HL-60 (cell line): ENCODE data around the gene MICU2.
A peak's percentile ranks its signal among the peaks of the same experiment; 100 is the strongest.

ENCODE experiments used
- DNase-seq, 2 experiments: peaks; one replicate each; pipeline ENCODE4 v3.0.0-alpha.2; 2010 to 2020; ENCODE audit warnings: low read depth in 1 of 2, low spot score in 1 of 2
- H3K27ac ChIP-seq: fragments of 250-450 bp; sonication (Bioruptor Pico); replicated peaks from 2 replicates; pipeline ENCODE4 v1.5.1; 2020; ENCODE audit warnings: mild to moderate bottlenecking, moderate library complexity
- H3K27me3 ChIP-seq: fragments of 250-450 bp; sonication (Bioruptor Pico); 2 replicates; pipeline ENCODE4 v1.5.1; 2021; ENCODE audit warnings: mild to moderate bottlenecking, moderate library complexity; ENCODE audit not compliant: insufficient read depth, poor library complexity, severe bottlenecking
- H3K4me3 ChIP-seq: replicated peaks from 2 replicates; pipeline ENCODE4 v1.5.1; 2011; ENCODE audit warnings: mild to moderate bottlenecking, control low read depth, low read length; ENCODE audit not compliant: insufficient read depth
- CTCF ChIP-seq: IDR thresholded peaks from one replicate; pipeline ENCODE4 v1.5.1; 2011; ENCODE audit warnings: low read length, control low read depth, inconsistent platforms; ENCODE audit not compliant: insufficient read depth
- GABPA ChIP-seq: IDR thresholded peaks from 2 replicates; pipeline ENCODE4 v1.6.1; 2012; ENCODE audit warnings: low read depth
- POLR2AphosphoS5 ChIP-seq: IDR thresholded peaks from 2 replicates; pipeline ENCODE4 v1.6.1; 2012; ENCODE audit warnings: low read depth
- SPI1 ChIP-seq: IDR thresholded peaks from 2 replicates; pipeline ENCODE4 v1.6.1; 2012; ENCODE audit warnings: low read depth, mild to moderate bottlenecking, borderline replicate concordance
- TF ChIP-seq, protein P1 (sequence below): IDR thresholded peaks from 2 replicates; pipeline ENCODE4 v1.6.1; 2012; ENCODE audit warnings: low read depth; ENCODE audit not compliant: insufficient replicate concordance

Gene MICU2

DNA sequence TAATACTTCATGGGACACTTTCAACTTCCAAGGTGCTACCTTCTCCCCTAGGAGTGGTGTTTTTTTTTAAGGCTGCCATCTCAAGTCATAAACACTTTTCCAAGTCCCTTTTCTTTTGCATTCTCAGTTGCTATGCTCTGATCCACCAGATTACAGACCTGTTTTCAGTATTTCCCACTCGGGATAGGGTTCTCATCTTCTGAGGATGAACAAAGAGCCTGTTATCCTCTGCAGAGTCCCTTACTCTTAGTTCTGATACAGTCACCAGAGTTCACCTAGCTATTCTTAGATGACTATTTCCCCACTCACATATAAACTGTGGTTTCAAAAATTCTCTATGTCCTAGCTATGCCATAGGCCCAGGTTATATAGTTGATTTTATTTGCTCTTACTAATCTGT is 160.8 kb downstream of the MICU2 start:
- H3K27me3 ChIP-seq, result no peaks in the 10 kb centered on the region
- H3K27ac ChIP-seq, result peak overlapping the region; percentile 19; the same call in 1 of the 2 replicates
- TF ChIP-seq SPI1, result no peak
- TF ChIP-seq POLR2AphosphoS5, result no peak
- no peak for TF ChIP-seq GABPA
- no peak for TF ChIP-seq CTCF
- TF ChIP-seq, protein P1, sequence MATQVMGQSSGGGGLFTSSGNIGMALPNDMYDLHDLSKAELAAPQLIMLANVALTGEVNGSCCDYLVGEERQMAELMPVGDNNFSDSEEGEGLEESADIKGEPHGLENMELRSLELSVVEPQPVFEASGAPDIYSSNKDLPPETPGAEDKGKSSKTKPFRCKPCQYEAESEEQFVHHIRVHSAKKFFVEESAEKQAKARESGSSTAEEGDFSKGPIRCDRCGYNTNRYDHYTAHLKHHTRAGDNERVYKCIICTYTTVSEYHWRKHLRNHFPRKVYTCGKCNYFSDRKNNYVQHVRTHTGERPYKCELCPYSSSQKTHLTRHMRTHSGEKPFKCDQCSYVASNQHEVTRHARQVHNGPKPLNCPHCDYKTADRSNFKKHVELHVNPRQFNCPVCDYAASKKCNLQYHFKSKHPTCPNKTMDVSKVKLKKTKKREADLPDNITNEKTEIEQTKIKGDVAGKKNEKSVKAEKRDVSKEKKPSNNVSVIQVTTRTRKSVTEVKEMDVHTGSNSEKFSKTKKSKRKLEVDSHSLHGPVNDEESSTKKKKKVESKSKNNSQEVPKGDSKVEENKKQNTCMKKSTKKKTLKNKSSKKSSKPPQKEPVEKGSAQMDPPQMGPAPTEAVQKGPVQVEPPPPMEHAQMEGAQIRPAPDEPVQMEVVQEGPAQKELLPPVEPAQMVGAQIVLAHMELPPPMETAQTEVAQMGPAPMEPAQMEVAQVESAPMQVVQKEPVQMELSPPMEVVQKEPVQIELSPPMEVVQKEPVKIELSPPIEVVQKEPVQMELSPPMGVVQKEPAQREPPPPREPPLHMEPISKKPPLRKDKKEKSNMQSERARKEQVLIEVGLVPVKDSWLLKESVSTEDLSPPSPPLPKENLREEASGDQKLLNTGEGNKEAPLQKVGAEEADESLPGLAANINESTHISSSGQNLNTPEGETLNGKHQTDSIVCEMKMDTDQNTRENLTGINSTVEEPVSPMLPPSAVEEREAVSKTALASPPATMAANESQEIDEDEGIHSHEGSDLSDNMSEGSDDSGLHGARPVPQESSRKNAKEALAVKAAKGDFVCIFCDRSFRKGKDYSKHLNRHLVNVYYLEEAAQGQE, result no peak
- no peak overlapping the region for H3K4me3 ChIP-seq
- DNase-seq, result no peak
